D341Med (cell line): ENCODE data around the gene SAPCD2.

Experiments used
- DNase-seq: peaks from one replicate; pipeline ENCODE4 v3.0.0; 2012; ENCODE audit warnings: low spot score

SAPCD2 gene

GRCh38 chr9:137107312-137107921 lies 37.1 kb upstream of the SAPCD2 start:
- peak; percentile 44 for DNase-seq

GRCh38 chr9:137106662-137107250 lies 36.4 kb upstream of the SAPCD2 start:
- peak; percentile 27 for DNase-seq

- DNase-seq: peak; percentile 32
These were observed 35.7 kb upstream of the SAPCD2 start for GRCh38 chr9:137105814-137106661.

GRCh38 chr9:137103206-137103999 lies 33.0 kb upstream of the SAPCD2 start:
- DNase-seq: no peak

- DNase-seq: peak; percentile 18
These were observed 28.9 kb upstream of the SAPCD2 start for GRCh38 chr9:137099231-137099630.

GRCh38 chr9:137097761-137098462 lies 27.6 kb upstream of the SAPCD2 start:
- DNase-seq: peak; percentile 10

GRCh38 chr9:137096785-137097546 lies 26.6 kb upstream of the SAPCD2 start:
- peak; percentile 10 for DNase-seq

GRCh38 chr9:137095664-137096517 lies 25.5 kb upstream of the SAPCD2 start:
- DNase-seq: peak; percentile 60

- DNase-seq: no peak
These were observed 19.0 kb upstream of the SAPCD2 start for GRCh38 chr9:137089232-137089947.

GRCh38 chr9:137088121-137088520 lies 17.8 kb upstream of the SAPCD2 start:
- no peak for DNase-seq

- peak; percentile 57 for DNase-seq
These were observed 17.1 kb upstream of the SAPCD2 start for GRCh38 chr9:137087409-137087925.

GRCh38 chr9:137086531-137087408 lies 16.4 kb upstream of the SAPCD2 start, which contains the start of gene MAN1B1:
Gene MAN1B1 (plus strand): TSS chr9:137086985. CDS start chr9:137087000, 15 bp downstream.
- DNase-seq: peak; percentile 98

- DNase-seq: no peak
These were observed 15.7 kb upstream of the SAPCD2 start for GRCh38 chr9:137085920-137086530.

GRCh38 chr9:137084526-137084925 lies 14.2 kb upstream of the SAPCD2 start:
- no peak for DNase-seq

- peak; percentile 83 for DNase-seq
These were observed 13.1 kb upstream of the SAPCD2 start for GRCh38 chr9:137083394-137084004.

- peak; percentile 38 for DNase-seq
These were observed 12.6 kb upstream of the SAPCD2 start for GRCh38 chr9:137082925-137083290.
